ENCODE measurements around the gene PLIN5.

- no peak for TF ChIP-seq GATA2 (IDR thresholded peaks at IDR 0.05; ENCODE audit: low read depth, low read length)
- TF ChIP-seq GATA3 (IDR thresholded peaks at IDR 0.05; ENCODE audit: low read depth, low read length): no peak
Measured at GRCh38 chr19:4496304-4496703, 38.7 kb downstream of the PLIN5 start.

All from SH-SY5Y (cell line).